GM18951 (cell line): Measurements from ENCODE around the gene KLHL4.
"Not testable (repeated sequence)": the region's sequence is repeated elsewhere in the genome, so short reads cannot be mapped to it uniquely, and the experiment has no call there.

ENCODE experiments used
- POLR2A ChIP-seq: IDR thresholded peaks from 4 replicates; pipeline ENCODE4 v1.6.1; 2011; ENCODE audit warnings: mild to moderate bottlenecking; ENCODE audit not compliant: insufficient read length, insufficient read depth; ENCODE audit errors: extremely low read depth
- in situ Hi-C: fragments of 300-500 bp; cut with MboI; formaldehyde crosslinking; loops from one replicate; pipeline ENCODE4 v1.12.0; 2022; ENCODE audit warnings: low sequenced_read_pairs, mixed read lengths, inconsistent platforms; ENCODE audit not compliant: unreplicated experiment

Gene KLHL4

GRCh38 chrX:87582453-87582852 lies 64.9 kb downstream of the KLHL4 start:
- TF ChIP-seq POLR2A = no peak
- in situ Hi-C loops = no loop called here

- no peak for TF ChIP-seq POLR2A
- in situ Hi-C loops = no loop called here
These were observed 66.1 kb downstream of the KLHL4 start for GRCh38 chrX:87583679-87584078.

DNA sequence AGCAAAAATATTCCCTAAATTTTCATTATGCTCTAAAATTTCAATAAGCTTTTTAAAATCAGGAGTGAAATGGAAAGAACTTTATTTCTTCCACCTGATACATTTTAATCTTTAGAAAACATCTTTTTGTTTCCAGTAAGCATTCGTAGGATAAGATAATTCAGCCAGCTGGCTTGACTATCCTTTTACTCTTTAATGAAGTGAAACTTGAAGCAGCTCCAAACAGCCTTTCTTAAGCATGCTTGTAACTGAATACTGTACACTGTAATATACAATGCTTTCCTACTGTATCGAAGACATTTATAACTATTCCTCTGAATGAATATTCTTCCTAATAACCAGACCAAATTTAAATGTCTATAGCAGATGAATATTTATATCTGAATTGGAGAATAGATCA lies 98.8 kb downstream of the KLHL4 start:
- no peak for TF ChIP-seq POLR2A
- in situ Hi-C loops = no loop called here

- TF ChIP-seq POLR2A = no peak
- in situ Hi-C loops = no loop called here
These were observed 104.1 kb downstream of the KLHL4 start for GRCh38 chrX:87621697-87622096.

DNA sequence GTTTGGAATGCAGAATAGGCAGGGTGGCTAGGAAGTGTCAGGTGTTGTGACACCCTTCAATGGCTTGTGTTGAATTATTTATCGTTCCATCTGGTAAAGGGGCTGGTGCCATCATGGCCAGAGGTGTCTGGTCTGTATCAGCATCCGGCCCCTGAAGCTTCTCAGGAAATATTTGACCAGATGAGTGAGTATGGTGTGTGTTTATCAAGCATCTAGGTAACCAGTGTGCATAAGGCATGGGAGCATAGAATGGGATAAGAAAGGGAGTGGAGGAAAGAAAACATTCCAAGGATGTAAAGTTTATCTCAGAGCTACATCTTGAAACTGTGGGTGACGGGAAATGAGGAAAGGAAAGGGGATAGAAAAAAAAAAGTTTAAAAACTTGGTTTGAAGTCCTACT lies 109.4 kb downstream of the KLHL4 start:
- in situ Hi-C loops = no loop called here
- no peak for TF ChIP-seq POLR2A

GRCh38 chrX:87634361-87634760 lies 116.8 kb downstream of the KLHL4 start:
- in situ Hi-C loops = no loop called here
- TF ChIP-seq POLR2A = no peak

- in situ Hi-C loops = no loop called here
- TF ChIP-seq POLR2A = no peak
These were observed 118.9 kb downstream of the KLHL4 start for GRCh38 chrX:87636533-87636932.

DNA sequence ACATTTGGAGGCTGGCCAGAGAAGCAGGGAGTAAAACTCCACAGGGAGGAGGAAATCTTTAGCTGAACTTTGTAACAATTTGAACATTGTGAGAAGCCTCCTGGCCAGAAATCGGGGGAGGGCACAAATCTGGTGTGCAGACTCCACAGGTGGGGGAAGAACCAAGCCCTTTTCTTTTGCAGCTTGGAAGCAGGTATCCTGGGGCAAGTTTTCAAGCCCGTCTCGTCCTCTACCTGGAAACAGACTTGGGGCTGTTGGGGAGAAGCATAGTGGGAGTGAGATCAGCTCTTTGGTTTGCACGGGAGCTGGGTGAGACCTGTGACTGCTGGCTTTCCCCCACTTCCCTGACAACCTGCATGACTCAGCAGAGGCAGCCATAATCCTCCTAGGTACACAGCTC lies 123.8 kb downstream of the KLHL4 start:
- in situ Hi-C loops = not testable (repeated sequence)

DNA sequence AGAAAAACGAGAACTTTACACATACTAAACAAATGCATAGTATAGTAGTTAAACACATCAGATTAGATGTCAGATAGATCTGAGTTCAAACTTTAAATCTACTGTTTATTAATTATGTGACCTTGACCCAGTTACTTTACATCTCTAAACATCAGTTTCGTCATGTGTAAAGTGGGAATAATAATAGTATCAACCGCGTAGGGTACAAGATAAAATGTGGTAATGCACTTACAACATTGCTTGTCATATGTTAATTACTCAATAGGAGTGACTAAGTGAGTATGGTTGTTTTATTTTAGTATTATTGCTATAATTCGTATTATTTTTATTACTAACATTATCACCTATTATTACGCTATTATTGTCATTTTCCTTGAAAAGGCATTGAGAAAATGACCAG lies 144.2 kb downstream of the KLHL4 start:
- in situ Hi-C loops = no loop called here
- no peak for TF ChIP-seq POLR2A

DNA sequence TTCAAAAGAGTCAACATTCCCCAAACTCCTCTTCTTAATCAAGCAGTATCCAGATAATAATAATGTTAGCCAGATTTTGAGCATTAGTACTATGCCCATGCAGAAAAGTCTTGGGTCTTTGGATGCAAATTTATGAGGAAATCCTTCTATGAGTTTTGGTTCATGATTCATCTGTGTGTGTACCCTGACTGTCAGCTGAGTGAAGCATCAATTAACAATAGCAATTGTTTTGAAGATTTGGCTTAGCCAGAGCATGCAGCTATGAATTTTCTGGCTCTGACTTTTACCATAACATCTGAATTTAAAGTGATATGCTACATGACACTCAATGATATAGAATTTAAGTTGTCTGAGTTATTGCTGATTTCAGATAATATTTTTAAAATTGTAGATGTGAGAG lies 145.8 kb downstream of the KLHL4 start:
- in situ Hi-C loops = no loop called here
- no peak for TF ChIP-seq POLR2A

GRCh38 chrX:87664381-87664780 lies 146.8 kb downstream of the KLHL4 start:
- in situ Hi-C loops = no loop called here
- TF ChIP-seq POLR2A = no peak

GRCh38 chrX:87679849-87680248 lies 162.2 kb downstream of the KLHL4 start:
- in situ Hi-C loops = no loop called here
- TF ChIP-seq POLR2A = no peak

DNA sequence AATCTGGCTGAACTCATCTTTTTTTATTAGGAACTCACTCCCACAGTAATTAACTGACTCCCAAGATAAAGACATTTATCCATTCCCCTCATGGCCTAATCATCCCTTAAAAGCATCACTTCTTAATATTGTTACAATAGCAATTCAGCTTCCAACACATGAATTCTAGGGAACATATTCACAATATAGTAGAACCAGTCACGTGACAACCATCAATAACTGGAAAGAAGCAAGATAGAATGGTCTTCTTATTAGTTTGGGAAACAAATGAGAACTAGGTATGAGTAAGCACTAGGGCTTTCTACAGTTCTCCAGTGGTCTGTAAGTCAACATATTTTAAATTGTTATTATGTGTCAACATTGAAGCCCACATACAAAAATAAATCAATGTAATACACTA lies 170.1 kb downstream of the KLHL4 start:
- no peak for TF ChIP-seq POLR2A

DNA sequence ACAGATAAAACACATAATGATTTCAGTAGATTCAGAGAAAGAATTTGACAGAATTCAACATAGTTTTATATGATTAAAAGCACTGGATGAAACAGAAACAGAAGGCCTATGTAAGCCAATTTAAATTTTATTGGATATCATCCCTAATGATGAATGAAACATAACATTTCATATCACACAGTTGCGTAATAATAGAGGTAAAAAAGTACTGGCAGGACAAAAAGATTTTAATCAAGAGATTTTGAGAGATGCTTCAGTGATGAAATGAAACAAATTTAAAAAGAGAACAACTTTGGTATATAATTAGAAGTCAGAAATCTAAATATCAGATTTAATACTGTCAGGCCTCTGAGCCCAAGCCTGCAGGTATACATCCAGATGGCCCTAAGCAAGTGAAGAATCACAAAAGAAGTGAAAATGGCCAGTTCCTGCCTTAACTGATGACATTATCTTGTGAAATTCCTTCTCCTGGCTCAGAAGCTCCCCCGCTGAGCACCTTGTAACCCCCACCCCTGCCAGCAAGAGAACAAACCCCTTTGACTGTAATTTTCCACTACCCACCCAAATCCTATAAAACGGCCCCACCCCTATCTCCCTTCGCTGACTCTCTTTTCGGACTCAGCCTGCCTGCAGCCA lies 170.6 kb downstream of the KLHL4 start:
- in situ Hi-C loops = not testable (repeated sequence)

More for the DNA sequence above, 170.1 kb downstream of the KLHL4 start:
- in situ Hi-C loops = no loop called here

DNA sequence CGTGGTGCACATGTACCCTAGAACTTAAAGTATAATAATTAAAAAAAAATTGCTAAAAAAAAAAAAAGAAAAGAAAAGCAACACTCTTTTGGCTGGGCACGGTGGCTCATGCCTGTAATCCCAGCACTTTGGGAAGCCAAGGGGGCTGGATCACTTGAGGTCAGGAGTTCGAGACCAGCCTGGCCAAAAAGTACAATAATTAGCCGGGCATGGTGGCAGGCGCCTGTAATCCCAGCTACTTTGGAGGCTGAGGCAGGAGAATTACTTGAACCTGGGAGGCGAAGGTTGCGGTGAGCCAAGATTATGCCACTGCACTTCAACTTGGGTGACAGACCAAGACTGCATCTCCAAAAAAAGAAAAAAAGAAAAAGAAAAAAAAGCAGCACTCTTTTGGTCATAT lies 171.6 kb downstream of the KLHL4 start:
- in situ Hi-C loops = not testable (repeated sequence)
